ENCODE data around the gene UBR4. TPM values are rescaled to one million over a fixed set of nuclear protein-coding genes. Genes with fewer than 3 reads are reported as not detected.
"Not testable (repeated sequence)": the region's sequence is repeated elsewhere in the genome, so short reads cannot be mapped to it uniquely, and the experiment has no call there.

Gene UBR4
- total RNA-seq, 1 donor from 2014 or later = 156 TPM

GRCh38 chr1:19198820-19199219 is 11.2 kb downstream of the UBR4 start:
- intact Hi-C loops (cut with micrococcal nuclease) = no loop called here
- peaks cover 76% of the 10 kb centered on the region for H3K36me3 Mint-ChIP-seq (ENCODE audit: low read depth)
- H3K27ac Mint-ChIP-seq = no peak overlapping the region
- no peaks in the 10 kb centered on the region for H3K9me3 Mint-ChIP-seq
- no peak for DNase-seq (ENCODE audit: low spot score)
- no peak overlapping the region for H3K4me3 Mint-ChIP-seq (ENCODE audit: low read depth)
- peaks cover 16% of the 10 kb centered on the region for H3K4me1 Mint-ChIP-seq (ENCODE audit: low read depth)
- H3K27me3 Mint-ChIP-seq (ENCODE audit: low read depth) = no peaks in the 10 kb centered on the region

DNA sequence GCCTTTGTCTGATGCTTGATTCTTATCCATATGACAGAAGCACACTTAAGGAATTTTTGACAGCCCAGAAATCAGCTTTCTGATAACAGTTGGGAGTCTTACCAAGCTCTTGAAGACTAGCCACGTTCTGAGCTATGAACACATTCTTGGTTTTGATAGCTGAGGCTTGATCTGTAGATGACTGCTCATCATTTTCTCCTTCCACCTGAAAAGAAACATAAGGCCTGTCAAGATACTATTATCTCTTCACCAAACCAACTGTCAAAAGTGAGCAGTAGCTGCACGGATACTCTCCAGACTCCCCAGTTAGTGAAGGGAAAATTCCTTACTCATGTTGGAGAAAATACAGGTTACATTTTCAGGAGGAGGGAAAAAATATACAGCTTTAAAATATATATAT is 12.2 kb downstream of the UBR4 start:
- H3K36me3 Mint-ChIP-seq (ENCODE audit: low read depth) = peaks cover 82% of the 10 kb centered on the region
- peaks cover 10% of the 10 kb centered on the region for H3K4me1 Mint-ChIP-seq (ENCODE audit: low read depth)
- no peaks in the 10 kb centered on the region for H3K9me3 Mint-ChIP-seq

GRCh38 chr1:19196331-19196730 is 13.7 kb downstream of the UBR4 start:
- Mint-ChIP-seq H3K4me1 (ENCODE audit: low read depth) (peaks cover 2% of the 10 kb centered on the region), H3K36me3 (ENCODE audit: low read depth) (peaks cover 86% of the 10 kb centered on the region), H3K27ac (no peak overlapping the region), H3K4me3 (ENCODE audit: low read depth) (no peak overlapping the region), H3K9me3 (no peaks in the 10 kb centered on the region), H3K27me3 (ENCODE audit: low read depth) (no peaks in the 10 kb centered on the region)
- DNase-seq (ENCODE audit: low spot score) = no peak
- intact Hi-C loops (cut with micrococcal nuclease) = no loop called here

More for the DNA sequence above, 12.2 kb downstream of the UBR4 start:
- DNase-seq (ENCODE audit: low spot score) = no peak
- intact Hi-C loops (cut with micrococcal nuclease) = no loop called here
- H3K27me3 Mint-ChIP-seq (ENCODE audit: low read depth) = no peaks in the 10 kb centered on the region
- no peak overlapping the region for H3K27ac Mint-ChIP-seq
- no peak overlapping the region for H3K4me3 Mint-ChIP-seq (ENCODE audit: low read depth)

DNA sequence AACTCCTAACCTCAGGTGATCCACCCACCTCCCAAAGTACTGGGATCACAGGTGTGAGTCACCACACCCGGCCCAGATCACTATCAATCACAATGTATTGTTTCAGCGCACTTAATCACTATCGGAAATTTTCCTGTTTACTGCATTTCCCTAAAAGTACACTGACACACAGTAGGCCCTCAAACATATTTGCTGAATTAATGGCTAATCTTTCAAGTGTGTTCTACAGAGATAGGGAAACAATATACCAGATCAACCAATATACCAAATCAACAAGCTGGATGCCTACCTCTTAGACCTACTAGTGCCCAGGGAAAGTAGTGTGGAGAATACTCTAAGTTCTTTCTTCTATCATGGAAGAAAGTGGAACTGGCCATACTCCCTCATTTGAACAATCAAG is 17.1 kb downstream of the UBR4 start:
- peaks cover 84% of the 10 kb centered on the region for H3K36me3 Mint-ChIP-seq (ENCODE audit: low read depth)
- intact Hi-C loops (cut with micrococcal nuclease) = no loop called here

DNA sequence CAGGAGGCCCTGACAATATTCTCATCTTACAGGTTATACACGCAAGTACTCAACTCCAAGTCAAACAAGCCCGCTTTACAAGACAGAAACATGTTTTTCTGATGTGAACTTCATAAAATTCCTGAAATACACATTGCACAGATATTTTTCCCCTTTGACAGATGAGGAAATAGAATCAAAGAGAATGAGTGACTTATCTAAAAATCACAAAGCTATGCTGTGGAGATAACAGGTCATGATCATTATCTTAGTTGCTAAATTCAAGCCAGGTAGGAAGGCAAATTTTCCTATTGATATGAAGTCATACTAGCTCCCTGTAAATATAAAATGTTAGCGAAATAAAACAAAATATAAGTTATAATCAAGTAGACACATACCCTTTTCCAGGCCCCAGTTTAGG is 18.3 kb downstream of the UBR4 start:
- Mint-ChIP-seq H3K4me3 (ENCODE audit: low read depth) (no peak overlapping the region), H3K36me3 (ENCODE audit: low read depth) (peaks cover 81% of the 10 kb centered on the region), H3K9me3 (no peaks in the 10 kb centered on the region), H3K4me1 (ENCODE audit: low read depth) (peaks cover 9% of the 10 kb centered on the region), H3K27me3 (ENCODE audit: low read depth) (no peaks in the 10 kb centered on the region), H3K27ac (peak overlapping the region; percentile 12)
- DNase-seq (ENCODE audit: low spot score) = no peak
- intact Hi-C loops (cut with micrococcal nuclease) = no loop called here

More for the DNA sequence above, 17.1 kb downstream of the UBR4 start:
- H3K27me3 Mint-ChIP-seq (ENCODE audit: low read depth) = no peaks in the 10 kb centered on the region
- H3K9me3 Mint-ChIP-seq = no peaks in the 10 kb centered on the region
- no peak for DNase-seq (ENCODE audit: low spot score)
- H3K4me1 Mint-ChIP-seq (ENCODE audit: low read depth) = peaks cover 6% of the 10 kb centered on the region
- no peak overlapping the region for H3K4me3 Mint-ChIP-seq (ENCODE audit: low read depth)
- no peak overlapping the region for H3K27ac Mint-ChIP-seq

GRCh38 chr1:19190468-19190867 is 19.6 kb downstream of the UBR4 start:
- no peaks in the 10 kb centered on the region for H3K9me3 Mint-ChIP-seq
- DNase-seq (ENCODE audit: low spot score) = no peak
- H3K36me3 Mint-ChIP-seq (ENCODE audit: low read depth) = peaks cover 80% of the 10 kb centered on the region
- H3K27me3 Mint-ChIP-seq (ENCODE audit: low read depth) = no peaks in the 10 kb centered on the region
- peaks cover 21% of the 10 kb centered on the region for H3K4me1 Mint-ChIP-seq (ENCODE audit: low read depth)
- peak overlapping the region; percentile 9 for H3K27ac Mint-ChIP-seq
- no peak overlapping the region for H3K4me3 Mint-ChIP-seq (ENCODE audit: low read depth)
- intact Hi-C loops (cut with micrococcal nuclease) = no loop called here

GRCh38 chr1:19189270-19189669 is 20.8 kb downstream of the UBR4 start:
- intact Hi-C loops (cut with micrococcal nuclease) = no loop called here

GRCh38 chr1:19187852-19188251 is 22.2 kb downstream of the UBR4 start:
- Mint-ChIP-seq H3K36me3 (ENCODE audit: low read depth) (peaks cover 89% of the 10 kb centered on the region), H3K4me3 (ENCODE audit: low read depth) (no peak overlapping the region), H3K27me3 (ENCODE audit: low read depth) (no peaks in the 10 kb centered on the region), H3K27ac (no peak overlapping the region), H3K4me1 (ENCODE audit: low read depth) (peaks cover 24% of the 10 kb centered on the region), H3K9me3 (no peaks in the 10 kb centered on the region)
- intact Hi-C loops (cut with micrococcal nuclease) = no loop called here
- DNase-seq (ENCODE audit: low spot score) = no peak

More at GRCh38 chr1:19189270-19189669, 20.8 kb downstream of the UBR4 start:
- Mint-ChIP-seq H3K36me3 (ENCODE audit: low read depth) (peaks cover 89% of the 10 kb centered on the region), H3K4me3 (ENCODE audit: low read depth) (no peak overlapping the region), H3K27me3 (ENCODE audit: low read depth) (no peaks in the 10 kb centered on the region), H3K4me1 (ENCODE audit: low read depth) (peaks cover 24% of the 10 kb centered on the region), H3K27ac (no peak overlapping the region), H3K9me3 (no peaks in the 10 kb centered on the region)
- no peak for DNase-seq (ENCODE audit: low spot score)

- no peak for DNase-seq (ENCODE audit: low spot score)
- Mint-ChIP-seq H3K4me3 (ENCODE audit: low read depth) (peak overlapping the region; percentile 60), H3K36me3 (ENCODE audit: low read depth) (peaks cover 89% of the 10 kb centered on the region), H3K9me3 (no peaks in the 10 kb centered on the region), H3K27me3 (ENCODE audit: low read depth) (no peaks in the 10 kb centered on the region), H3K4me1 (ENCODE audit: low read depth) (peaks cover 28% of the 10 kb centered on the region), H3K27ac (peak overlapping the region; percentile 94)
- intact Hi-C loops (cut with micrococcal nuclease) = loop anchor here (1.0 kb wide), 2 partner anchors 19 to 23 kb away; no protein-coding TSS in a partner anchor
These were observed 24.1 kb downstream of the UBR4 start for GRCh38 chr1:19186001-19186400.

GRCh38 chr1:19182223-19182622 is 27.8 kb downstream of the UBR4 start:
- intact Hi-C loops (cut with micrococcal nuclease) = no loop called here
- no peak for DNase-seq (ENCODE audit: low spot score)
- Mint-ChIP-seq H3K27ac (peak overlapping the region; percentile 16), H3K4me3 (ENCODE audit: low read depth) (no peak overlapping the region), H3K36me3 (ENCODE audit: low read depth) (peaks cover 91% of the 10 kb centered on the region), H3K4me1 (ENCODE audit: low read depth) (peaks cover 42% of the 10 kb centered on the region), H3K27me3 (ENCODE audit: low read depth) (no peaks in the 10 kb centered on the region), H3K9me3 (no peaks in the 10 kb centered on the region)

GRCh38 chr1:19180265-19180657 is 29.8 kb downstream of the UBR4 start:
- DNase-seq (ENCODE audit: low spot score); intact Hi-C loops (cut with micrococcal nuclease); H3K4me3 Mint-ChIP-seq (ENCODE audit: low read depth); H3K27me3 Mint-ChIP-seq (ENCODE audit: low read depth); H3K9me3 Mint-ChIP-seq: not testable (repeated sequence)
- Mint-ChIP-seq H3K4me1 (ENCODE audit: low read depth) (peaks cover 27% of the 10 kb centered on the region), H3K36me3 (ENCODE audit: low read depth) (peaks cover 91% of the 10 kb centered on the region), H3K27ac (peak overlapping the region; percentile 81)

DNA sequence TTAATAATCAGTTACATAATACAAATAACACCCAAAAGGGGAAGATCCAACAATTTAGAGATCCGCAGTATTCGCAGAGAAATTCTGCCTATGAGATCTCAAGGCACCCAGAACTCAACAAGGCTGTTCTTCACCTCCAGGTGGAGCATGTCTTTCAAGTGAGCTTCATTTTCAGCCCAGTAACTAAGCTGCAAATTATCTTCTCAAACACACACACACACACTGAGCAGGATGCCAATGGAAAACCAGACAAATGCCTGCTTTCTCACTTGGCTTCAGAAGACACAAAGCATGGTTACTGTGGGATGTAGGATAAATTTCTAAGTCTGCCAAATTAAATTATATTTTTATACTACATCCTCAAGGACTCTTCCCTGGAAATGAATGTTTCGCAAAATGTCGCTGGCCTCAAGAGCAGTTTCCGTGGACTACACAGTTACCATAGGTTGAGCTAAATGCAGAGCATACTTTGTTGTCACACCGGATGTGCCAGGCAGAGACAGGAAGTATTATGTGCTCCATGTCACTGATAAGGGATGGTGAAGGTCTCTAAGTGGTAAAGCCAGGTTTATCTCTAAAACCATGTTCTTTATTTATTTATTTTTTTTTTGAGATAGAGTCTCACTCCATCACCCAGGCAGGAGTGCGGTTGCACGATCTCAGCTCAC is 30.3 kb downstream of the UBR4 start:
- intact Hi-C loops (cut with micrococcal nuclease) = loop anchor here (5.0 kb wide), 2 partner anchors 33 to 63 kb away; partner anchors contain the start of gene UBR4
- no peak overlapping the region for H3K4me3 Mint-ChIP-seq (ENCODE audit: low read depth)
- no peaks in the 10 kb centered on the region for H3K9me3 Mint-ChIP-seq
- peak overlapping the region; percentile 81 for H3K27ac Mint-ChIP-seq
- H3K27me3 Mint-ChIP-seq (ENCODE audit: low read depth) = no peaks in the 10 kb centered on the region
- peak; percentile 31 for DNase-seq (ENCODE audit: low spot score)
- peaks cover 91% of the 10 kb centered on the region for H3K36me3 Mint-ChIP-seq (ENCODE audit: low read depth)
- peaks cover 25% of the 10 kb centered on the region for H3K4me1 Mint-ChIP-seq (ENCODE audit: low read depth)

DNA sequence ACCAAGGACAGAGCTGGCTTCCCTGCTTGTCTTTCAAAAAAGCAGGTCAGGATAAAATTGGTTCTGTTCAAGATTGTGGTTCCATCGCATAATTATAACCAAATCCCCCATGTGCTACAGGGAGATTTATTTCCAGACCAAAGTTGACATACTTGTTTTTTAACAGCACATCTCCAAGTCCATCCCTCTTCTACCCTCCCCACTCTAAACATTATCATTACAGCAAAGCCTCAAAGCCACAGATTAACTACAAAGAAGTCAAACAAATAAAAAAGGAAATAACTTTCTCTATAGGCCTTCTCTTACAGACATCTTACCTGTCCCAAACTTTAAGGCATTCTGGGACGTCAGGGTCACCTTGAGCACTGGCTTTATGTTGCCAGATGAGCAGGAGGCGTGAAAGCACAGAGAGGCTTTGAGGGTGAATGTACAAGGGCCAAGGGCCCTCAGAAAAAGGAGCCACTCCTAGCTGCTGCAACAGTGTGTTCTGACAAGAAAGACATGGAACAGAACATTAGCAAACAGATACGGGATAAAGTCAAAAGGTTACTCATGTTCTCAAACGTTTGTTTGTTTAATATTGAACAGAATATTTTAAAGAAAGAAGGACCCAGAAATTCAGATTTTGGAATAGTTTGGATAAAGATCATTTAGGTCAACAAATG is 31.2 kb downstream of the UBR4 start:
- DNase-seq (ENCODE audit: low spot score) = no peak
- Mint-ChIP-seq H3K9me3 (no peaks in the 10 kb centered on the region), H3K36me3 (ENCODE audit: low read depth) (peaks cover 91% of the 10 kb centered on the region), H3K27ac (peak overlapping the region; percentile 33), H3K27me3 (ENCODE audit: low read depth) (no peaks in the 10 kb centered on the region), H3K4me3 (ENCODE audit: low read depth) (no peak overlapping the region), H3K4me1 (ENCODE audit: low read depth) (peaks cover 25% of the 10 kb centered on the region)
- intact Hi-C loops (cut with micrococcal nuclease) = loop anchor here (5.0 kb wide), 2 partner anchors 33 to 63 kb away; partner anchors contain the start of gene UBR4

Measured in activated T-helper 2 cell treated with anti-CD3 and anti-CD28 coated beads, Interferon-gamma antibody, Interleukin-2, Interleukin-4, amounts not matched to agents 10 μg/mL and 5 μg/mL and 100 μg/mL, durations not matched to agents 14 hours and 24 hours and 36 hours (primary cell).